GM18858 (cell line): ENCODE results near the gene DTD1.
A peak's percentile ranks its signal among the peaks of the same experiment; 100 is the strongest.

Experiments
- ATAC-seq: cut with Tn5 transposase; IDR thresholded peaks from one replicate; pipeline ENCODE4 v1.9.1; 2021; ENCODE audit not compliant: unreplicated experiment

DTD1 gene

GRCh38 chr20:18587665-18588573, at the start of gene DTD1:
Gene DTD1, plus strand, starts transcription at chr20:18588054. Its CDS starts 19 bp downstream, at chr20:18588073.
- ATAC-seq = peak; percentile 64

GRCh38 chr20:18541741-18542140, 46.1 kb upstream of the DTD1 start:
- ATAC-seq = no peak

- no peak for ATAC-seq
These were observed 44.6 kb upstream of the DTD1 start for GRCh38 chr20:18543216-18543615.

GRCh38 chr20:18543932-18544331, 43.9 kb upstream of the DTD1 start:
- ATAC-seq = no peak

GRCh38 chr20:18545566-18545965, 42.3 kb upstream of the DTD1 start:
- no peak for ATAC-seq

- no peak for ATAC-seq
These were observed 39.4 kb upstream of the DTD1 start for GRCh38 chr20:18548465-18548864.

GRCh38 chr20:18553746-18554145, 34.1 kb upstream of the DTD1 start:
- ATAC-seq = no peak

- ATAC-seq = peak; percentile 97
These were observed 20.7 kb upstream of the DTD1 start, which contains the start of gene SMIM26 for GRCh38 chr20:18566892-18567738. Gene SMIM26, plus strand, starts transcription at chr20:18567432. Its CDS starts 47 bp downstream, at chr20:18567479.

- no peak for ATAC-seq
These were observed 20.1 kb upstream of the DTD1 start for GRCh38 chr20:18567739-18568091.

GRCh38 chr20:18571009-18571408, 16.8 kb upstream of the DTD1 start:
- ATAC-seq = no peak

GRCh38 chr20:18571578-18571977, 16.3 kb upstream of the DTD1 start:
- no peak for ATAC-seq

- ATAC-seq = no peak
These were observed 9.9 kb upstream of the DTD1 start for GRCh38 chr20:18577942-18578341.

GRCh38 chr20:18578581-18578980, 9.3 kb upstream of the DTD1 start:
- ATAC-seq = no peak

- ATAC-seq = no peak
These were observed 7.8 kb upstream of the DTD1 start for GRCh38 chr20:18580012-18580411.

- ATAC-seq = no peak
These were observed 2.7 kb upstream of the DTD1 start for GRCh38 chr20:18585134-18585533.

- peak; percentile 7 for ATAC-seq
These were observed 700 bp downstream of the DTD1 start for GRCh38 chr20:18588574-18588933.

GRCh38 chr20:18589941-18590674, 2.3 kb downstream of the DTD1 start:
- no peak for ATAC-seq

- no peak for ATAC-seq
These were observed 8.4 kb downstream of the DTD1 start for GRCh38 chr20:18596270-18596669.

GRCh38 chr20:18609741-18610140, 21.9 kb downstream of the DTD1 start:
- ATAC-seq = no peak

GRCh38 chr20:18611492-18611891, 23.6 kb downstream of the DTD1 start:
- ATAC-seq = no peak

- ATAC-seq = no peak
These were observed 25.7 kb downstream of the DTD1 start for GRCh38 chr20:18613553-18613952.
